HAP-1 (cell line): Measurements from ENCODE around the gene FAM167B.
"Not testable (repeated sequence)": the region's sequence is repeated elsewhere in the genome, so short reads cannot be mapped to it uniquely, and the experiment has no call there.

ENCODE experiments used
- DNase-seq, 2 experiments: peaks; one replicate each; pipeline ENCODE4 v3.0.0-alpha.2; 2016 to 2020; ENCODE audit warnings: low spot score in 2 of 2
- H3K27me3 ChIP-seq: fragments of 250-450 bp; sonication (Bioruptor Pico); 2 replicates; pipeline ENCODE4 v1.5.1; 2020; ENCODE audit warnings: low read depth, mild to moderate bottlenecking, moderate library complexity
- H3K36me3 ChIP-seq: fragments of 250-450 bp; sonication (Bioruptor Pico); replicated peaks from 2 replicates; pipeline ENCODE4 v1.5.1; 2020; ENCODE audit warnings: mild to moderate bottlenecking
- H3K4me1 ChIP-seq: fragments of 250-450 bp; sonication (Bioruptor Pico); 2 replicates; pipeline ENCODE4 v1.5.1; 2020; ENCODE audit warnings: mild to moderate bottlenecking
- H3K4me3 ChIP-seq: fragments of 250-450 bp; sonication (Bioruptor Pico); 2 replicates; pipeline ENCODE4 v1.5.1; 2020; ENCODE audit warnings: mild to moderate bottlenecking, moderate library complexity
- H3K9me3 ChIP-seq: fragments of 250-450 bp; sonication (Bioruptor Pico); 2 replicates; pipeline ENCODE4 v1.5.1; 2020; ENCODE audit warnings: mild to moderate bottlenecking, moderate library complexity
- in situ Hi-C: fragments of 300-500 bp; cut with MboI; formaldehyde crosslinking; loops from 3 replicates; pipeline ENCODE4 v1.14.3; 2020; ENCODE audit warnings: low sequenced_read_pairs, inconsistent platforms, mixed read lengths

The FAM167B gene

DNA sequence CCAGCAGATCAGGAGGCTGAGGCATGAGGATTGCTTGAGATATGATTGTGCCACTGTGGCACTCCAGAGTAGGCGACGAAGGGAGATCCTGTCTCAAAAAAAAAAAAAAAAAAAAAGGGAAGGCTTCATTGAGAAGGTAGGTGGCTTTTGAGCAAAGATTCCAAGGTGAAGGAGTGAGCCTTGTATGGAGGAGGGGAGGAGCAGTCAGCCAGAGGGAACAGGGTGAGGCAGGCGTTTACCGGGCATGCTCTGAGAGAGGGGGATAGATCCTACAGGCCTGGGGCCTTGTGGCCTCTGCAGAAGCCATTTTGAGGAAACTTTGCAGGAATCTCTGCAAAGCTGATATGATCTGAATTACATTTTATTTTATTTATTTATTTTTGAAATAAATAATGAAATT, 39.7 kb downstream of the FAM167B start:
- H3K4me1 ChIP-seq: peaks cover 5% of the 10 kb centered on the region
- in situ Hi-C loops: no loop called here
- no peaks in the 10 kb centered on the region for H3K27me3 ChIP-seq
- no peak overlapping the region for H3K4me3 ChIP-seq
- no peak for DNase-seq
- H3K9me3 ChIP-seq: no peaks in the 10 kb centered on the region
- no peaks in the 10 kb centered on the region for H3K36me3 ChIP-seq

DNA sequence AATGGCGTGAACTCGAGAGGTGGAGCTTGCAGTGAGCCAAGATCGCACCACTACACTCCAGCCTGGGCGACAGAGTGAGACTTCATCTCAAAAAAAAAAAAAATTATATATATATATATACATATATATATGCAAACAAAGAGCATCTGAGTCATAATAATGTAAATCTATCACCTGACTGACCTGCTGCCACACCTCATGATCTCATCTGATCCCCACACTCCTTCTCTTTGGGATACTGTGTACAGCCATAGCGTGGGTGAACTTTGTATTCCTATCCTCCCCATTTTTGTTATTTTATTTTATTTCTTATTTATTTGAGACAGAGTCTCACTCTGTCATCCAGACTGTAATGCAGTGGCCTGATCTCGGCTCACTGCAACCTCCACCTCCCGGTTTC, 42.2 kb downstream of the FAM167B start:
- H3K36me3 ChIP-seq: no peaks in the 10 kb centered on the region
- H3K27me3 ChIP-seq: no peaks in the 10 kb centered on the region
- H3K4me3 ChIP-seq: no peak overlapping the region
- H3K4me1 ChIP-seq: peaks cover 5% of the 10 kb centered on the region
- in situ Hi-C loops: no loop called here
- DNase-seq: no peak
- H3K9me3 ChIP-seq: no peaks in the 10 kb centered on the region

DNA sequence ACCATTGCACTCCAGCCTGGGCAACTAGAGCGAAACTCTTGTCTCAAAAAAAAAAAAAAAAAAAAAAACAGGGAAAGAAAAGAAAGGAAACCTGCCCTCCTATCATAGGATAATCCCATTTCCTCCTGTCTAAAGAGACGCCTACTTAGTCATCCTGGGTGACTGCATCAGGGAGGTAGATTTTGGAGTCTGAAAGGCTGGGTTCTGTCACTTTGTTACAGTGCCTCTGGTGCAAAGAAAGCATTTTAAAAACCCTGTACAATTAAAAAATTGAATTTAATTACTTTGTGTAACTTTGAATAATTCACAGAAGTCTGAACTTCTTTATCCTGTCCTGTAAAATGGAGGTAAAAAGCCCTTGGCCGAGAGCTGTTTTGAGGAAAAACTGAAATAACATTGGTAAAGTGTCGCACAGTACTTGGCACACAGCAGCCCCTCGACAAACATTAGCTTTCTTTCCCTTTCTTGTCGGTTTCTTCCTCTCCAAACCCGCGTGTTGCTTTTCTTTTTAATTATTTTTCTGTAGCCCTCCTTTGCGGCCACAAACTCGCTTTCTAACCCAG, 44.2 kb downstream of the FAM167B start:
- no peaks in the 10 kb centered on the region for H3K9me3 ChIP-seq
- H3K4me1 ChIP-seq: peaks cover 5% of the 10 kb centered on the region
- H3K27me3 ChIP-seq: no peaks in the 10 kb centered on the region
- H3K4me3 ChIP-seq: peak overlapping the region; percentile 98
- in situ Hi-C loops: no loop called here
- no peaks in the 10 kb centered on the region; the same call in 1 of the 2 replicates for H3K36me3 ChIP-seq
- DNase-seq: peak in 1 of 2 experiments; percentile 21

DNA sequence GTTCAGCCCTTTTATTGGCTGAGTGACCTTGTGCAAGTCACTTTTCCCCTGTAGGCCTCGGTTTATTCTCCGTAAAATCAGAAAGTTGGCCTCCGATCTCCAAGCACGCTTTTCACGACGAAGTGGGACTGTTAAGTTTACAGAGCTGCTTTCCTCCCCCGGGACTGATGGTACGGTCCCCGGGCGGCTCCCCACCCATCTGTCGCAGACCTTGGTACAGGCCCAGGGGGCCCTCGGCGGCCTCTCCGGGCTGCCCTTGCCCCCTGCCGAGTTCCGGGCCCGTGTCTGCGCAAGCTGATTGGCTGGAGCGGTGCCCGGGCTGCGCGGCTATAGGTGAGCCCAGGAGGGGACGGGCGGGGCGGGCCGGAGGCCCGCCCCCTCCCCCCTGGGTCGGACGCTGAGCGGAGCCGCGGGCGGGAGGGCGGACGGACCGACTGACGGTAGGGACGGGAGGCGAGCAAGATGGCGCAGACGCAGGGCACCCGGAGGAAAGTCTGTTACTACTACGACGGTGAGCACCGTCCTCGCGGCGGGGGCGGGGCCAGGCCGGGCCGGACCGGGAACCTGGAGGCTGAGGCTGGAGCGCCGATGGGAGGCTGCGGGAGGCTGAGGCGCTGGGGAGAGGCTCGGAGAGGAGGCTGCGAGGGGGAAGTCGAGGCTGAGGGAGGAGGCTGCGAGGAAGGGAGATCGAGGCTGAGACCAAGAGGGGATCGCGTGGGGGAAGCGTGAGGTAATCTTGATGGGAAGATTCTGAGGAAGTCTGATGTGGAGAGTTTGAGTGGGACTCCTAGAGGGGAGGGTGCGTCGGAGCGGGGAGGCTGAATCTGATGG, 44.9 kb downstream of the FAM167B start, which contains the start of gene HDAC1:
Gene HDAC1, plus strand, starts transcription at position 376 of the 831 bp plus-strand sequence. Its CDS starts 87 bp downstream, at position 463.
- in situ Hi-C loops: no loop called here
- Histone ChIP-seq H3K9me3 (no peaks in the 10 kb centered on the region), H3K4me3 (peak within 1 kb of the TSS; percentile 98), H3K4me1 (peaks cover 5% of the 10 kb centered on the region), H3K27me3 (no peaks in the 10 kb centered on the region), H3K36me3 (peaks cover 3% of the 10 kb centered on the region; the same call in 1 of the 2 replicates)
- peak; percentile 92 to 99 for DNase-seq

DNA sequence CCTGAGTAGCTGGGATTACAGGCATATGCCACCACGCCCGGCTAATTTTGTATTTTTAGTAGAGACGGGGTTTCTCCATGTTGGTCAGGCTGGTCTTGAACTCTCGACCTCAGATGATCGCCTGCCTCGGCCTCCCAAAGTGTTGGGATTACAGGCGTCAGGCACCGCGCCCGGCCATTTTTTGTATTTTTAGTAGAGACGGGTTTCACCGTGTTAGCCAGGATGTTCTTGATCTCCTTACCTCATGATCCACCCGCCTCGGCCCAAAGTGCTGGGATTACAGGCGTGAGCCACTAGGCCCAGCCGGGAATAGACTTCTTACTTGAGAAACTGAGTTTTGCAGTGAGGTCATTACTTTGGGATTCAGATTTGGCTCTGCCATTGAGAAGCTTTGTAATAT, 51.2 kb downstream of the FAM167B start:
- in situ Hi-C loops, H3K4me3 ChIP-seq, H3K9me3 ChIP-seq, H3K4me1 ChIP-seq, DNase-seq, H3K27me3 ChIP-seq: not testable (repeated sequence)
- H3K36me3 ChIP-seq: peaks cover 23% of the 10 kb centered on the region
